Measurements from ENCODE around the gene OTOG. TPM values are rescaled to one million over a fixed set of nuclear protein-coding genes. Genes with fewer than 3 reads are reported as not detected.
A peak's percentile ranks its signal among the peaks of the same experiment; 100 is the strongest.

The OTOG gene
- total and polyA plus RNA-seq, 4 experiments from 2014 or later: not detected

DNA sequence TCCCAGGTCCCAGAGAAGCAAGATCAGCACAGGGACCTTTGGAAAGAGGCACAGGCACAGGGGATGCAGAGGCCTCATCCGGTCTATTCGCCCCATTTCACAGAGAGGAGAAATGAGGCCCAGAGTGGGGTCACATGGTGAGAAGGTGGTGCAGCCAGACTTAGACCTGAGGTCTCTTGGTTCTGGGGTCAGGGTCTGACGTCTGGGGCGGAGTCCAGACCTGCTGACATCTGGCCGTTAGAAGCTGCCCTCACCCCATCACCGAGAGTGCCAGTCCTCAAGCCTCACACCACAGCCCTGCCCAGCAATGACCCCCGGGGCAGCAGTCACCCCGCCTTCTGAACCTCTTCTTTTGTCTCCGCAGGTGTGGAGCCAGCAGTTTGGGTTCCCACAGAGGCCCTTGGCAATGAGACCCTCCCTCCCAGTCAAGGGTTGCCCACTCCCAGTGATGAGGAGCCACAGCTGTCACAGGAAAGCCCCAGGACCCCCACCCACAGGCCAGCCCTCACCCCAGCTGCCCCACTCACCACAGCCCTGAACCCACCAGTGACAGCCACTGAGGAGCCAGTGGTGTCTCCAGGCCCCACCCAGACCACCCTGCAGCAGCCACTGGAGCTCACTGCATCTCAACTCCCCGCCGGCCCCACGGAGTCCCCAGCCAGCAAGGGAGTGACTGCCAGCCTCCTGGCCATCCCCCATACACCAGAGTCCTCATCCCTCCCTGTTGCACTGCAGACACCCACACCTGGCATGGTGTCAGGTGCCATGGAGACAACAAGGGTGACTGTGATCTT, 62.4 kb downstream of the OTOG start:
- Mint-ChIP-seq H3K27me3 (peaks cover 4 to 5% of the 10 kb centered on the region in 2 donors), H3K4me1 (no peaks in the 10 kb centered on the region), H3K9me3 (no peaks in the 10 kb centered on the region), H3K27ac (no peak overlapping the region), H3K4me3 (no peak overlapping the region), H3K36me3 (no peaks in the 10 kb centered on the region)
- H3K4me1 ChIP-seq (ENCODE audit: insufficient read depth, low read length): no peaks in the 10 kb centered on the region
- no peak for DNase-seq
- POLR2A ChIA-PET (ENCODE audit: partially characterized antibody): no interaction called here
- H3K9me3 ChIP-seq (ENCODE audit: control insufficient read depth in 1 of 2, low read length in 2 of 2): no peaks in the 10 kb centered on the region
- intact Hi-C loops (cut with micrococcal nuclease): no loop called here
- CTCF ChIA-PET (ENCODE audit: partially characterized antibody): interaction anchor here (1.0 kb wide), 1 partner anchor 10 kb away, joined by 4 read pairs; no protein-coding TSS in a partner anchor
- no peaks in the 10 kb centered on the region for H3K36me3 ChIP-seq (ENCODE audit: insufficient read depth, low read length)
- no peak overlapping the region for H3K4me3 ChIP-seq (ENCODE audit: low read length in 2 of 2)
- H3K27ac ChIP-seq (ENCODE audit: low read depth, low read length): no peak overlapping the region
- no peaks in the 10 kb centered on the region for H3K27me3 ChIP-seq (ENCODE audit: insufficient read depth, low read length)

DNA sequence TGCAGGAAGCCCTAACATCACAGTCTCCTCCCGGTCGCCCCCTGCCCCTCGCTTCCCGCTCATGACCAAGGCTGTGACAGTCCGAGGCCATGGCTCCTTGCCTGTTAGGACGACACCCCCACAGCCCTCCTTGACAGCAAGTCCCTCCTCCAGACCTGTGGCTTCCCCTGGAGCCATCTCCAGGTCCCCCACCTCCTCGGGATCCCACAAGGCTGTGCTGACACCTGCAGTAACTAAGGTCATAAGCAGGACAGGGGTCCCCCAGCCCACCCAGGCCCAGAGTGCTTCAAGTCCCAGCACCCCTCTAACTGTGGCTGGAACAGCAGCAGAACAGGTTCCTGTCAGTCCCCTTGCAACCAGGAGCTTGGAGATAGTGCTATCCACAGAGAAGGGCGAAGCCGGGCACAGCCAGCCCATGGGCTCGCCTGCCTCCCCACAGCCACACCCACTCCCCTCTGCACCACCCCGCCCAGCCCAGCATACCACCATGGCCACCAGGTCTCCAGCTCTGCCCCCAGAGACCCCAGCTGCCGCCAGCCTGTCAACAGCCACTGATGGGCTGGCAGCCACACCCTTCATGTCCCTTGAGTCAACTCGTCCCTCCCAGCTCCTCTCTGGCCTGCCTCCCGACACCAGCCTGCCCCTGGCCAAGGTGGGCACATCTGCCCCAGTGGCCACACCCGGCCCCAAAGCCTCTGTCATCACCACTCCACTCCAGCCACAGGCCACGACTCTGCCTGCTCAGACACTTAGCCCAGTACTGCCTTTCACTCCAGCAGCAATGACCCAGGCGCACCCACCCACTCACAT, 63.2 kb downstream of the OTOG start:
- Histone ChIP-seq H3K27me3 (ENCODE audit: insufficient read depth, low read length) (no peaks in the 10 kb centered on the region), H3K9me3 (ENCODE audit: control insufficient read depth in 1 of 2, low read length in 2 of 2) (no peaks in the 10 kb centered on the region), H3K4me3 (ENCODE audit: low read length in 2 of 2) (no peak overlapping the region), H3K27ac (ENCODE audit: low read depth, low read length) (no peak overlapping the region), H3K36me3 (ENCODE audit: insufficient read depth, low read length) (no peaks in the 10 kb centered on the region), H3K4me1 (ENCODE audit: insufficient read depth, low read length) (no peaks in the 10 kb centered on the region)
- Mint-ChIP-seq H3K4me1 (no peaks in the 10 kb centered on the region), H3K9me3 (no peaks in the 10 kb centered on the region), H3K4me3 (no peak overlapping the region), H3K27ac (no peak overlapping the region), H3K36me3 (no peaks in the 10 kb centered on the region), H3K27me3 (peaks cover 5 to 6% of the 10 kb centered on the region in 2 donors)
- intact Hi-C loops (cut with micrococcal nuclease): no loop called here
- no peak for DNase-seq
- ChIA-PET CTCF (ENCODE audit: partially characterized antibody) (no interaction called here), POLR2A (ENCODE audit: partially characterized antibody) (no interaction called here)

DNA sequence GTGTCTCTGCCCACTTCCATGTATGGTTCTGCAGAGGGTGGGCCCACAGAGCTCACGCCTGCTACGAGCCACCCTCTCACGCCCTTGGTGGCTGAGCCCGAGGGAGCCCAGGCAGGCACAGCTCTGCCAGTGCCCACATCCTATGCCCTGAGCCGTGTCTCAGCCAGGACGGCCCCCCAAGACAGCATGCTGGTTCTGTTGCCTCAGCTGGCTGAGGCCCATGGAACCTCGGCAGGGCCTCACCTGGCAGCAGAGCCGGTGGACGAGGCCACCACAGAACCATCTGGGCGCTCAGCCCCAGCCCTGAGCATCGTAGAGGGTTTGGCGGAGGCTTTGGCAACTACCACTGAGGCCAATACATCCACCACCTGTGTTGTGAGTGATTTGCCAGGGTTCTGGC, 64.0 kb downstream of the OTOG start:
- no peaks in the 10 kb centered on the region for H3K4me1 ChIP-seq (ENCODE audit: insufficient read depth, low read length)
- no peaks in the 10 kb centered on the region for H3K27me3 ChIP-seq (ENCODE audit: insufficient read depth, low read length)
- H3K9me3 ChIP-seq (ENCODE audit: control insufficient read depth in 1 of 2, low read length in 2 of 2): no peaks in the 10 kb centered on the region
- ChIA-PET POLR2A (ENCODE audit: partially characterized antibody) (no interaction called here), CTCF (ENCODE audit: partially characterized antibody) (no interaction called here)
- DNase-seq: no peak
- Mint-ChIP-seq H3K36me3 (no peaks in the 10 kb centered on the region), H3K9me3 (no peaks in the 10 kb centered on the region), H3K4me1 (no peaks in the 10 kb centered on the region), H3K4me3 (no peak overlapping the region), H3K27ac (no peak overlapping the region), H3K27me3 (peaks cover 5% of the 10 kb centered on the region in 2 donors)
- no peaks in the 10 kb centered on the region for H3K36me3 ChIP-seq (ENCODE audit: insufficient read depth, low read length)
- H3K4me3 ChIP-seq (ENCODE audit: low read length in 2 of 2): no peak overlapping the region
- no peak overlapping the region for H3K27ac ChIP-seq (ENCODE audit: low read depth, low read length)
- intact Hi-C loops (cut with micrococcal nuclease): no loop called here

DNA sequence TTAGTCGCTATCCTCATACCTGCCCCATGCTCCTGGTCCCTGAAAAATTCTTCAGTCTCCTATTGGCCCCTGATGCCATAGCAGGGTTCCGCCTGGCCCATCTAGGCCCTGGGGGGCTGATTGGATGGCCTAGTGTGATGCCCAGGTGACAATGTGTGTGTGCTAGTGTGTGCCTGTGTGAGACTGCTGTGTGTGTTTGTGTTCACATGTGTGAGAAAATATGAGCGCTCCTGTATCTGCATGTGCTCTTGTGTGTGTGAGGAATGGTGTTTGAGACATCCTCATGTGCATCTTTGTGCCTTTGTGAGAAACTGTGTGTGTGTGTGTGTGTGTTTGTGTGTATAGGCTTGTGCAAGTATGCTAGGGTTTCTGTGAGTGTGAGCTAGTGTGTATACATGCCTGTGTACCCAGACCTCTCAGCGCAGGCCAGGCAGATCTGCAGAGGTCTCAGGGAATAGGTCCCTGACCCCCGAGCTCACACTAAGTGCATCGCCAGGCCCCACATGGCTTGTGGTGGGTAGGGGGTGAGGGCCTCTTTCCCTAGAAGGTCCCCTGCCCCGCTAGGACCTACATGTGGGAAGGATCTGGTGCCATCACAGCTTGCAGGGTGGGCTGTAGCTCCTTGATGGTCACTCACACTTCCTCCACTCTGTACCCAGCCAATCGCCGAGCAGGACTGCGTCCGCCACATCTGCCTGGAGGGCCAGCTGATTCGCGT, 64.6 kb downstream of the OTOG start:
- H3K4me3 Mint-ChIP-seq: no peak overlapping the region
- intact Hi-C loops (cut with micrococcal nuclease): no loop called here
- no peaks in the 10 kb centered on the region for H3K9me3 Mint-ChIP-seq
- DNase-seq: no peak
- H3K36me3 Mint-ChIP-seq: no peaks in the 10 kb centered on the region
- peaks cover 5% of the 10 kb centered on the region in 2 donors for H3K27me3 Mint-ChIP-seq
- H3K27me3 ChIP-seq (ENCODE audit: insufficient read depth, low read length): no peaks in the 10 kb centered on the region
- no peaks in the 10 kb centered on the region for H3K36me3 ChIP-seq (ENCODE audit: insufficient read depth, low read length)
- no peak overlapping the region for H3K27ac ChIP-seq (ENCODE audit: low read depth, low read length)
- no peak overlapping the region for H3K4me3 ChIP-seq (ENCODE audit: low read length in 2 of 2)
- no peaks in the 10 kb centered on the region for H3K4me1 Mint-ChIP-seq
- POLR2A ChIA-PET (ENCODE audit: partially characterized antibody): no interaction called here
- H3K4me1 ChIP-seq (ENCODE audit: insufficient read depth, low read length): no peaks in the 10 kb centered on the region
- CTCF ChIA-PET (ENCODE audit: partially characterized antibody): interaction anchor here (1.1 kb wide), 1 partner anchor 12 kb away, joined by 6 read pairs; no protein-coding TSS in a partner anchor
- peak overlapping the region in 1 of 7 donors; percentile 55 for H3K27ac Mint-ChIP-seq
- H3K9me3 ChIP-seq (ENCODE audit: control insufficient read depth in 1 of 2, low read length in 2 of 2): no peaks in the 10 kb centered on the region

DNA sequence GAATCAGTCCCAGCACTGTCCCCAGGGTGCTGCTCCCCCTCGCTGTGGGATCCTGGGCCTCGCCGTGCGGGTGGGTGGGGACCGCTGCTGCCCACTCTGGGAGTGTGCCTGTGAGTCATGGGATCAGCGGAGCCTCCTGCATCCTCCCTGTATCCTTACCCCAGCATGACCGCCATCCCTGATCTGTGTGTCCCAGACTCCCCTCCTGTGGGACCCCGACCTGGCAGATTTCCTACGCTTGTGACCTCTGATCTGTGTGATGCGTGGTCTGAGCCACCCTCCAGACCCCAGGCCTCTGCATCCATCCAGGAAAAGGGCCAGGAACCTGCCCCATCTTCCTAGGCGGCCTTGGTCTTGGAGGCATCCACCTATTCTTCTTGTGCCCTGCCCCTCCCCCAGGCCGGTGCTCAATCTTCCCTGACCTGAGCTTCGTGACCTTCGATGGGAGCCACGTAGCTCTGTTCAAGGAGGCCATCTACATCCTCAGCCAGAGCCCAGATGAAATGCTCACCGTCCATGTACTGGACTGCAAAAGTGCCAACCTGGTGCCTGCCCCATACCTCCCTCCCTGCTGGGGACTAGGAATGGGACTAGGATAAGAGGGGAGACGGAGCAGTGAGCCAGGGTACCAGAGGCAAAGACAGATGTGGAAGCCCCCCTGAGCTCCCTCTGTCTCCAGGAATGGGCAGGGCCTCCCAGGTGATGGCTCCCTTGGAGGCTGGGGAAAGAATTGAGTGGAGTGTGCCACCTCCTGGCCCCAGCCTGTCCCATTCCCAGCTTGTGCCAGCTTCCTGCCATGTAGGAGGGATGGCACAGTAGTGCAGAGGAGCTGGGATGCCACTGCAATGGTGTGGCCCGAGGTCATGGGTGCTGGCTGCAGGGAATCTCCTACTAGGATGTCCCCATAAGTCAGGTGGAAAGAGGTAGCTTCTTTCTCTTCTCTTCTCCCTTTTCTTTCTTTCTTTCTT, 65.4 kb downstream of the OTOG start:
- ChIA-PET POLR2A (ENCODE audit: partially characterized antibody) (no interaction called here), CTCF (ENCODE audit: partially characterized antibody) (interaction anchor here (1.1 kb wide), 1 partner anchor 13 kb away, joined by 6 read pairs; no protein-coding TSS in a partner anchor)
- Histone ChIP-seq H3K27ac (ENCODE audit: low read depth, low read length) (no peak overlapping the region), H3K4me3 (ENCODE audit: low read length in 2 of 2) (no peak overlapping the region), H3K36me3 (ENCODE audit: insufficient read depth, low read length) (no peaks in the 10 kb centered on the region), H3K4me1 (ENCODE audit: insufficient read depth, low read length) (no peaks in the 10 kb centered on the region), H3K9me3 (ENCODE audit: control insufficient read depth in 1 of 2, low read length in 2 of 2) (no peaks in the 10 kb centered on the region), H3K27me3 (ENCODE audit: insufficient read depth, low read length) (no peaks in the 10 kb centered on the region)
- no peaks in the 10 kb centered on the region for H3K9me3 Mint-ChIP-seq
- H3K4me3 Mint-ChIP-seq: no peak overlapping the region
- no peak overlapping the region for H3K27ac Mint-ChIP-seq
- no peaks in the 10 kb centered on the region for H3K36me3 Mint-ChIP-seq
- no peak for DNase-seq
- H3K4me1 Mint-ChIP-seq: no peaks in the 10 kb centered on the region
- intact Hi-C loops (cut with micrococcal nuclease): no loop called here
- H3K27me3 Mint-ChIP-seq: peaks cover 5% of the 10 kb centered on the region in 2 donors

DNA sequence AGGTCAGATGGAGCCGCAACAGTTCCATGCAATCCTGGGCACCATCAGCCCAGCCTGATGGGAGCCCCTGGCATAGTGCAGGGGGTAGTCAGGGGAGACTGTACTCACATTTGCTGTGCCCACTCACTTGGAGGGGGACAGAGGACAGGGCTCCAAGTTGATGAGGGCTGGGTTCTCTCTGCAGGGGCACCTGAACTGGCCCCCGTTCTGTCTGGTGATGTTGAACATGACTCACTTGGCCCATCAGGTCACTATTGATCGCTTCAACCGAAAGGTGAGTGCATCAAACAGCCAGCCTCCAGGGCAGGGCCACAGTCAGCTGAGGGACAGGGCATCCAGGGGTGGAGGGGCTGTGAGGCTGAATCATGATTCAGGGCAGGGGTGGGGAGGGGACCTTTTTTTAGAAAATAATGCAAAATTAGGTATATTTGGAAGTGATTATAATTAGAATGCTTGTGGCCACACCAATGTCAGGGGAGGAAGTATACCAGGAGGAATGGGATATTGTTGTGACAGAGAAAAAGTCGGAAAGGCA, 66.4 kb downstream of the OTOG start:
- H3K4me1 ChIP-seq (ENCODE audit: insufficient read depth, low read length): no peaks in the 10 kb centered on the region
- ChIA-PET POLR2A (ENCODE audit: partially characterized antibody) (no interaction called here), CTCF (ENCODE audit: partially characterized antibody) (no interaction called here)
- no peak overlapping the region for H3K27ac Mint-ChIP-seq
- intact Hi-C loops (cut with micrococcal nuclease): no loop called here
- H3K9me3 Mint-ChIP-seq: peaks cover 0 to under 1% (median 0%) of the 10 kb centered on the region in 8 donors
- DNase-seq: no peak
- H3K4me3 ChIP-seq (ENCODE audit: low read length in 2 of 2): no peak overlapping the region
- no peak overlapping the region for H3K4me3 Mint-ChIP-seq
- no peaks in the 10 kb centered on the region for H3K36me3 Mint-ChIP-seq
- H3K27ac ChIP-seq (ENCODE audit: low read depth, low read length): no peak overlapping the region
- no peaks in the 10 kb centered on the region for H3K27me3 ChIP-seq (ENCODE audit: insufficient read depth, low read length)
- no peaks in the 10 kb centered on the region for H3K36me3 ChIP-seq (ENCODE audit: insufficient read depth, low read length)
- no peaks in the 10 kb centered on the region for H3K9me3 ChIP-seq (ENCODE audit: control insufficient read depth in 1 of 2, low read length in 2 of 2)
- peaks cover 5% of the 10 kb centered on the region in 2 donors for H3K27me3 Mint-ChIP-seq
- H3K4me1 Mint-ChIP-seq: no peaks in the 10 kb centered on the region

All from CD4-positive, alpha-beta memory T cell (primary cell).